GM18861 (cell line): ENCODE measurements around the gene MARCHF2.

Experiments
- ATAC-seq: cut with Tn5 transposase; IDR thresholded peaks from one replicate; pipeline ENCODE4 v1.9.1; 2021; ENCODE audit not compliant: unreplicated experiment

Gene MARCHF2

DNA sequence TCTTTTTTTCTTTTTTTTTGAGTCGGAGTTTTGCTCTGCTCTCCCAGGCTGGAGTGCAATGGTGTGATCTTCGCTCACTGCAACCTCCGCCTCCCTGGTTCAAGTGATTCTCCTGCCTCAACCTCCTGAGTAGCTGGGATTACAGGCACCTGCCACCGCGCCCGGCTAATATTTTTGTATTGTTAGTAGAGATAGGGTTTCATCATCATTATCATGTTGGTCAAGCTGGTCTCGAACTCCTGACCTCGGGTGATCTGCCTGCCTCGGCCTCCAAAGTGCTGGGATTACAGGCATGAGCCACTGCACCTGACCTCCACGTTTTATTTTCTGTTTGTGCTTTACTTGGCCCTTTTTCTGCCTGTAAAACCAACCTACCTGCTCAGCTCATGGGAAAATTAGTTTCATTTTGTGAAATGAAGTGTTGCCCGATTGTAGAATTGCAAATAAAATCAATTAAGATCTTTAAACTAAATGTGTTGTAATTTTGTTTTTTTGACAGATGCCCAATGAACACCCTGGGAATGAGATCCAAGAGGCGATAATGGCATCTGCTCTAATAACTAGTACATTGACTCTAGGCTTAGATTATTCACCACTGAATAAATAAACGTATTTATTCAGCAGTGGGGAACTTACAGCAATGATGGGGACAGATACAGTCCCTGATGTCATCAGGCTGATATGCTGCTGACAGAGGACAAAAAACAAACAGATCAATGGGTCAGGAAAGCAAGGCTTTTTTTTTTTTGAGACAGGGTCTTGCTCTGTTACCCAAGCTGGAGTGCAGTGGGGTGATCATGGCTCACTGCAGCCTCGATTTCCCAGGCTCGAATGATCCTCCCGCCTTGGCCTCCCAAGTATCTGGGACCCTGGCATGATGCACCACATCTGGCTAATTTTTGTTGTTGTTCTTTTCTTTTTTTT is 25.2 kb upstream of the MARCHF2 start:
- ATAC-seq, result no peak

DNA sequence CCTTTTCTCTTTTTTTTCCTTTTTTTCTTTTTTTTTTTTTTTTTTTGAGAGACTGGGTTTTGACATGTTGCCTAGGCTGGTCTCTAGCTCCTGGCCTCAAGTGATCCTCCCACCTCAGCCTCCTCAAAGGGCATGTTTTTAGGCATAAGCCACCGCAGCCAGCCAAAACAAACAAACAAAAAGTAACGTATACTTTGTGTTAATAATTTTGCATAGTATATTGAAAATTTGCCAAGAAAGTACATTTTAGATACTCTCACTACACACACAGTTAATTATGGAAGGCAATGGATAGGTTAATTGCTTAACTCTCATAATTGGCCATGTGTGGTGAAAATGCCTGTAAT is 24.5 kb upstream of the MARCHF2 start:
- no peak for ATAC-seq

DNA sequence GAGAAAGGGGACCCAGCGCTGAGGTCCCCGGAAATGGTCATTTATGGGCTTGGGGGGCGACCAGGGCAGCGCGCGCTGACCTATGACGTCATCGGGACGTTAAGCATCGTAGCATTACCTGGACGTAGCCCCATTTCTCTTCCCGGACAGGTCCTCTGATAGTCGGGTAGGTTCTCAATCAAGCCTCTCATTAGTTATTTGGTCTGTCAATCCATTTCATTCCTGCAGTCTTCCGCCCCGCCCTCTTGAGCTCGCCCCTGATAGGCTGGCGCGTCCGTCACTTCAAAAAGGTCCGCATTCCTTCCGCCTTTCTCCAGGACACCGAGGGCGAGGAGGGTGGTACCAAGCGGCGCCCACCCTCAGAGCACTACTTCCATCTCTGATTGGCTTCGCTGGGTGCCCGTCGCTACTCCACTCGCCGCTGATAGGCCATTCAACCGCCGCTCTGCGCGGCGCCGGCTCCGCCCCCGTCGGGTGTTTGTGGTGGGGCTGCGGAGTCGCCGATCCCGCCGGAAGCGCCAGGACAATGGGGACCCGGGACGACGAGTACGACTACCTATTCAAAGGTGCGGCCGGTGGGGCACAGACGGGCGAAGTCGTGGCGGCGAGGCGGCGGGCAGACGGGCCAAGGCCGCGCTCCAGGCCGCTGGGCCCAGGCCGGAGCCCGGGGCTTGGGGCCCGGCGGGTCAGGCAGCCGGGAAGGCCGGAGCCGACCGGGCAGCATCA is 23.1 kb upstream of the MARCHF2 start, which contains the start of gene RAB11B:
RAB11B (plus strand) TSS at position 470 of the 726 bp plus-strand sequence; CDS start at position 527, 57 bp downstream.
- peak; percentile 84 for ATAC-seq

DNA sequence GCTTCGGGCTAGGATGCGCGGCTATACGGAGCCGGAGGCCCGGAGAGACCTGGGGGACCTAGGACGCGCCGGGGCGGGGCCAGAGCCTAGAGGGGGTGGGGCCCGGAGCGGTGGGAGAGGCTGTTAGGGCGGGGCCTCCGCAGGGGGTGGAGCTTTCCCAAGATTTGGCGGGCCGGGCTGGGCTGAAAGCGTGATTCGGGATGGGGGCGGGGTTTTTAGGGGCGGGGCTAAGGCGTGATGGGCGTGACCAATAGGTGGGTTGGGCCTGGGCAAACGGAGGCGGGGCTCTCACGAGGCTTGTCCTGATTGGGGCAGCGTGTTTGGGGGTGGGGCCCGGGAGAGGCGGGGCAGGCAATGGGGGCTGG is 22.5 kb upstream of the MARCHF2 start:
- ATAC-seq, result peak; percentile 18

DNA sequence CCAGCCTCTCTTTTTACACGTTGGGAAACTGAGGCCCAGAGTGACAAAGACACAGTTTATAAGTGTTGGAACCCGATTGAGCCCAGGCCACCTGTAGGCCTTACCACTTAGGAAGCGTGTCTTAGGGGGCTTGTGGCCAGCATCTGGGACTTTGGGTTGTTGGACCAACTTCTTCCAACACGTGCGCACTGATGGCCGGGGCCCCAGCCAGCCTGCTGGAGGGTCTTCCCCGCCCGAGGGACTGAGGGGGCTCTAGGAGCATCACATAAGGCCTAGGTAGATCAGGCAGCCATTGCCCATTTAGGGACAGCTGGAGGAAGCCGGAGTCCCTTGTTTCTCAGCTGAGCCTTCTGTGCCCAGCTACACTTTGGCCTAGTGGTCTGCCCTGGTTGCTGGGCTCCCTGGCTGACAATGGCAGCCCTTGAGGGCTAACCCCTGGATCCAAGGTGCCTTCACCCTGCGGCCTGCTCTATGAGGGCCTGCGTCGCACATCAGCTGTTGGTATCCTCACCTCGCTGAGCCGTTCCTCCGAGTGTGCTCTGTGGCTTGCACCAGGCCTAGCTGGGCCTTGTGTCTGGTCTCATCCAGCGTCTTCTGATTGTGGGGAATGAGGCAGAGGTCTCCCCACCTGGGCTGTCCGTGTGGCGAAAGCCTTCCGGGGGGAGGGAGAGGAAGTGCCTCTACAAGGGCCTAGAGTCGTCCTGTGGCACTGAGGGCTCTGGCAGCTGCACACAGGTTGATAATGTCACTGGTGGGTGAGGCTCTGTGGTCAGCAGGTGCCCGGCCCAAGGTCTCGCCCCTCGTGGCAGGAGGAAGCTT is 21.7 kb upstream of the MARCHF2 start:
- no peak for ATAC-seq

DNA sequence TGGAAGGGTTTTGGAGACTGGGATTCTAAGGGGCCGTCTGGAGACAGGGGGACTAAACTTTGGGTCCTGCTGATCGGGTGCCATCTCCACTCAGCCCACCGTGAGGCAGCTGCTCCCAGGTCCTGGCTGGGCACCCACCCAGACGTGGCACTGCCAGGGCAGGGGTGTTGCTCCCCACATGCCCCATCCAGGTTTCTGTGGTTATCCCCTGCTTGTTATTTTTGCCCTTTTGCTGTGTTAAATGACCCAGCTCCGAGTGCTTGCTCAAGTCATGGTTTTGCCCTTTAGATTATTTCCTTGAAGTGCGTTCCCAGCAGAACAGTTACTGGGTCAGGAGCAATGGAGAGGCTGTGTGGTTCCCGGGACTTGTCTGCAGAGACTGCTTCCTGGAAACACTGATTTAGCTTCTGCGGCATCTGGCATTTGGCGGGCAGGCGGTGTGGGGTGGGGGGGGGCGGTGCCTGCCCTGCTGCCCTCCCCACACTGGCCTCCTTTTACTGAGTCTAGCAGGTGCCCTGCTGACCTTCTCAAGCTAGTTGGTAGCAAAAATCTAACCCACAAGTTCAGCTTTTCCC is 21.0 kb upstream of the MARCHF2 start:
- no peak for ATAC-seq

DNA sequence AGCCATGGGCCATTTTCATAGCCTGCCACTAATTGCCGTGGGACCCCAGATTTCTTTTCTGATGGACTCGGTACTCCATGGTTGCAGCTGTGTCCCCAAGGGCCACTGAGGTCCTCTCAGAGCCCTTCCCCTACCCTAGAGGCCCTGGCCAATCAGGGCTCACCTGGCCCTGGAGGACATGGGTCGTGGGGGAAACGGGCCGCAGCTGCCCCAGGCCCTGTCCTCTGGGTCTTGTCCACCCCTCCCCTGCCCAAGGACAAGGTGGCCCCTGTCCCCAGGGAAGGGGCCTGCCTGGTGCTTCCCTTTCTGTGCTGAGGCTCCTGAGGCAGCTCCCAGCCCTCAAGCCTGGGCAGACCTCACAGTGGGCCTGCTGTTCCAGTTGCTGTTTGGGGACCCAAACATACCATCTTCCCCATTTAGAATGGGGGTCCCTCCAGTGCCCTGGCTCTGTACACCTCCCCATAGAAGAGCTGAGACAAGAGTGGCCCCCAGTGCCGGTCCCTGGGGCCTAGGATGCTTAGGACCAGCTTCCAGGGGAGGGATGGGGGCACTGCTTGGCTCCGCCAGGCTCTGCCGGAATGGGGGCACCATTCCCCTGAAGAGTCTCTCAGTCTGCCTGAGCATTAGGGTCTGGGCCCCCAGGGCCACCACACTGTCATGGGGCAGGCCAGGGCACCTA is 19.8 kb upstream of the MARCHF2 start:
- no peak for ATAC-seq

DNA sequence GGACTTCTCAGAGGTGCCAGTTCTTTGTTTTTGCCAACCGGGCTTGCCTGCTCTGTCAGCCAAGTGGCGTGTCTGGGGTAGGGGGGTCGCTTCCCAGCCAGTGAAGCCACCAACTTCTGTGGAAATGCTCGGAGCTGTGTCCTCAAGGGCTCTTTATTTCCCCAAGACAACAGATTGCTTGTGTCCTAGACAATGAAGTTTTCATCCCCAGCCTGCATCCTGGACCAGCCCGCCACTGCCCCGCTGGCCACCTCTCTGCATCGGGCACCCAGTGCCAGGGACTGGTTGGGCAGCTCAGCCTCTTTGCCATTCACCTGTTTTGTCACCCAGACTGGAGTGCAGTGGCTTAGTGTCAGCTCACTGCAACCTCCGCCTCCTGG is 19.2 kb upstream of the MARCHF2 start:
- no peak for ATAC-seq

DNA sequence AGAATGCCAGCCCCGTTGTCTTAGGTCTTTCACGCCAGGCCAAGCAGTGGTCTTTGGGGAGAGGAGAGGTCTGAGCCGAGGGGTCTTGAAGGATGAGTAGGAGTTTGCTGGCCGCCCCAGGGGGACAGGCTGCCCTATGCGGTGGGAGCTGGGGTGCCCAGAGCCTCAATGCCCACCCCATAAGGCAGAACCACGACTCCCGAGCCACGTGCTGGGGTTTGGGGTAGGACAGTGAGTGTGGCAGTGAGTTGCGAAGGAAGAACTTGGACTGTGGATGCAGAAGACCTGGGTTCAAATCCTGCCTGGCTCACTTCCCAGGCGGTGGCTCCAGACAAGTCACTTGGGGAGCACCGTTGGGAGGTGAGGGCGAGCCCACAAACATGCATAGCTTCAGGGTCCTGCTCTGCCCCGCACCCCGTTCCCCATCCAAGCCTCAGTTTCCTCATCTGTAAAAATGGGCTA is 17.5 kb upstream of the MARCHF2 start:
- ATAC-seq, result no peak

DNA sequence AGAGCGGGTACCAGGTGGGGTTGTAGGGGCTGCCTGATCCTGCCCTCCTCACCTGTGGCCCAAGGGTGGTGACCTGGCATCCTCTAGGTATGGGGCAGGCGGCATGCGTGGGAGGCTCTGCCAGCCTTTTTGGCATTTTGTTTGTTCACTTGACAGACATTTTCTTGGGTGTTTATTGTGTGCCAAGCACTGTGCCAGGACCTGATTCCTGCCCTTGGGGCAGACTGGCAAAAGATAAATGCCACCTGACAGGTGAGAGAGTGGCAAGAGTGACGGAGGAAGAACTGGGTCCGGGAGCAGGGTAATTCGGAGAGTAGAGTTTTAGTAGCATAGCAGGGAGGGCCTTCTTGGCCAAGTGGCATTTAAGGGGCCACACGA is 16.9 kb upstream of the MARCHF2 start:
- ATAC-seq, result no peak

DNA sequence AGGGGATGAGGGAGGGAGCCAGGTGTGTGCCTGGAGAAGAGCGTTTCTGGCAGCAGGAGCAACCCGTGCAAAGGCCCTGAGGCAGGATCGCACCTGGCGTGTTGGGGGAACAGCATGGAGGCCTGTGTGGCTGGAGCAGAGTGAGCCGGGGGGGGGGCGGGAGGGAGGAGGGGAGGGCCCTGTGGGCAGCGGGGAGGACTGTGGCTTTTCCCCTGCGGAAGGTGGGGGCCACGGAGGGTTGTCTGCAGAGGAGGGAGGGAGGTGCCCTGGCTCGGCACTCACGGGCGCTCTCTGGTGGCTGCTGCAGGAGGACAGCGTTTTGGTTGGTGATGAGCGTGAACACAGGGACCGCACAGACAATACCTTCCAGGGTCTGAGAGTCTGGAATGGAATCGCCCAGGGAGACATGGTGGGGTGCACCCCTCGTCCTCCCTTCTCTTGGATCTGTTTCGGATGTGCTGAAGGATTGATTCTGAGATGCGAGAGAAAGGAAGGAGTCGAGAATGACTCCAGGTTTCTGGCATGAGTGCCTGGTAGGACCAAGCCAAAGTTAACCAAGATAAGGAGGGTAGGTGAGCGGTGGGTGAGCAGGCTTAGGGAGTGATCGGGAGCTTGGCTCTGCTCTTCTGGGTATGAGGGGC is 16.4 kb upstream of the MARCHF2 start:
- ATAC-seq, result no peak

DNA sequence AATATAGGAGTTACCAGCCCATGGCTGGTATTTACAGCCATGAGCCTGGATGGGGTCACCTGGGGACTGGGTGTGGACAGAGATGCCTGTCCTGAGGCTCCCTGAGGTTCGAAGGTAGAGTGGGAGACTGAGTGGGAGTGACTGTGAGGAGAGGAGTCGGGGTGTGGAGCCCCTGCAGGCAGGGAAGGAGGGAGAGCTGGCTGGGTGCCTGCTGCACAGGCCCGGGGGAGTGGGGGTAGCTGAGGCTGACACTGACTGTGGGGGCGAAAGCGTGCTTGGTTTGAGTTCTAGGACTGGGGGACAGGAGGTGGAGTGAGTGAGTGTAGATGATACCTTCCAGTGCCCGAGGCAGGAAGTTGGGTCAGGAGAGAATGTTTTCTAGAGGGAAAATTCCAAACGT is 15.8 kb upstream of the MARCHF2 start:
- ATAC-seq, result no peak

DNA sequence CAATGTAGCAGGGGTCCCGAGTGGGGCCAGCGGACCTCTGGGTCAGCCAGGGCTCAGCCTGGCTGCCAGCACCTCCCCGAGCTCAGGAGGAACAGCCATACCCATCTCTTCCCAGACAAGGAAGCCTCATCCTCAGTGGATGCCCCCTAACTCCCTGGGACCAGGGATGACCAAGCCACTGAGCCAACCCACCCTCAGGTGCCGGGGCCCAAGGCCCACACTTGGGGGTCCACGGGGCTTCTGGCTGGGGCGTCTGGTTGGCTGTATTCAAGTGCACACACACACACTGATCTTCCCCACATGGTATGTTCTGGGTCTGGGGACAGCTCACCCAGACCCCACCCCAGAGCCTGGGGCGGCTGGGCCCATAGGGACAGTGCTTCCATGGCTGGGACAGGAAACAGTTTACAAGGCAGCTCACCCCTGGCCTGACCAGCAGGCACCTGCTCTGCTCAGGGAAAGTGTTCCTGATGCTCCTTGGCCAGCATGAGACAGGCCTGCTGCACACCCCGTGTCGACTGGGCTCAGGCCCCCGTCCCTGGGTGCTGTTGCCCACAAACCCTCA is 15.3 kb upstream of the MARCHF2 start:
- ATAC-seq, result no peak

DNA sequence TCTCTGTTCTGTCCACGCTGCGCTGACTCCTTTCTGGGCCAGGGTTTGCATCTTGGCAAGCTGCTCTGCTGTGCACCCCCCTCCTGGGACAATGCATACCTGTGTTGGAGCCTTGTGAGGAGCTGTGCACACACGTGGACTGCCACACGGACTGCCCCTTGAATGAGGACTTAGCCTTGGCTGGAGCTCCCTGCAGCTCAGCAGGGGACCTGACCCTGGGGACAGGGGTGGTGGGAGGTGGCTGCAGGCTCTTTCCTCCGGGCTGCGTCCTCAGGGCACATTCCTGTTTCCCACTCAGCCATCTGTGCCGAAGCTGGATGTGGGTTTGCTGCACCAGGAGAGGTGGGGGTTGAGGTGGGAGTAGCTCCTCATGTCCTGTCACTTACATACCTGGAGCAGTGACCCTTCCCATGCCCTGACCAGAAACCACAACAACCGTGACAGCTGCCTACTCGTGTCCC is 14.8 kb upstream of the MARCHF2 start:
- no peak for ATAC-seq

DNA sequence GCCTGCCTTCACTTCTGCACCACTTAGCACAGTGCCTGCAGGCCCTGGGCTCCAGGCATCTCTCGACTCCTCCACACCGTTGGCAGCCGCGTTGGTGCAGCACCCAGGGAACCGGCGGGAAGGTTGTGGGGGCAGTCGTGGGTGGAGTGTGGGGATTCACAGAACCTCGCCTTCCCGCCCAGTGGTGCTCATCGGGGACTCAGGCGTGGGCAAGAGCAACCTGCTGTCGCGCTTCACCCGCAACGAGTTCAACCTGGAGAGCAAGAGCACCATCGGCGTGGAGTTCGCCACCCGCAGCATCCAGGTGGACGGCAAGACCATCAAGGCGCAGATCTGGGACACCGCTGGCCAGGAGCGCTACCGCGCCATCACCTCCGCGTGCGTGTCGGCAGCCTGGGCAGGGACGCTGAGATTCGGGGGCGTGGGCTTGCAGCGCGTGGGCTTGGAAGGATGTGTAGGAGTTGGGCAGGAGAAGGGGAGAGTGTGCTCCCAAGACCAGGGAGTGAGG is 13.4 kb upstream of the MARCHF2 start:
- ATAC-seq, result no peak

DNA sequence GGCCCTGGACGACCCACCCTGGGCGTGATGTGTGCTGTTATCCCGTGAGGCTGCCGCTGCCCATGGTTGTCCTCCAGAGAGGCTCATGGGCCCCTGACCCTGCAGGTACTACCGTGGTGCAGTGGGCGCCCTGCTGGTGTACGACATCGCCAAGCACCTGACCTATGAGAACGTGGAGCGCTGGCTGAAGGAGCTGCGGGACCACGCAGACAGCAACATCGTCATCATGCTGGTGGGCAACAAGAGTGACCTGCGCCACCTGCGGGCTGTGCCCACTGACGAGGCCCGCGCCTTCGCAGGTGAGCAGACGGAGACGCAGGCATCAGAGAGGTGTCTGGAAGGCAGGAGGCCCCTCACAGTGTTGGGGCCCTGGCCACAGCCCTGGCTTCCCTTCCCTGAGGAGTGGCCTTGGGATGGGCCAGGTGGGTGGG is 11.1 kb upstream of the MARCHF2 start:
- ATAC-seq, result no peak

DNA sequence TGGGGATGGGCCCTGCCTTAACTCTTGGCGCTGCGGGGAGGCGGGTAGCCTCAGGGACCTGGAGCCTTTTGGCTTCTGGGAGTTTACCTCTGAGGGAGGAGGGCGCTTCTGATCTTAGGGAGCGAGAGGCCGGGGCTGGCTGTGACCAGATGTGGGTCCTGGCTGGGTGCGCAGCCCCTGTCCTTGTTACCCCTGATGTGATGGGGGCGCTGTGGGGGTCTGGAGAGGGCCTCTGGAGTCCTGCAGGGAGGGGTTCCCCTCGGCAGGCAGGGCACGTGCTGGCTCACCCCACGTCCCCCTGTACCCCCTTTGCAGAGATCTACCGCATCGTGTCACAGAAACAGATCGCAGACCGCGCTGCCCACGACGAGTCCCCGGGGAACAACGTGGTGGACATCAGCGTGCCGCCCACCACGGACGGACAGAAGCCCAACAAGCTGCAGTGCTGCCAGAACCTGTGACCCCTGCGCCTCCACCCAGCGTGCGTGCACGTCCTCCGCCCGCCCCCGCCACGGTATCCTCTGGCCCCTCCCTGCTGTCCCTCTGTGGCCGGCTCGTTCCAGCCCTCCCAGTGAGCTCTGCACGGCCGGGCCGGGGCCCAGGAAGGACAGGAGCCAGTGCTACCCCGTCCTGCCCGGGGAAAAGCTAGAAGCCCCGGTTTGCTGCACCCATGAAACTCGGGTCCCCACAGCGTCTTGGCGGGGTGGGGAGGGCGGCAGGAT is 9.8 kb upstream of the MARCHF2 start:
- ATAC-seq, result no peak

DNA sequence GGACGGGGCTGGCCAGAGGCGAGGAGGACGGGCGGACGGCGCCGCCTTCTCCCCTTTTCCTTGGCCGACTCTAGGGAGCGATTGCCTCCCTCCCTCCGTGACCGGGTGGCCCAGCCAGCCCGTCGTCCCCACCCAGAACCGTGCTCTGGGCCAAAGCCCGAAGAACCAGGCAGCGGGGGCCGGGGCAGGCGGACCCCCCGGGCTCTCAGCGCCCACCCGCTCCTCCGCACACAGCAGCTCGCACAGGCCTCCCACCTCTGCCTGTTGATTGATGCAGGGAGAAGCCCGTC is 9.3 kb upstream of the MARCHF2 start:
- ATAC-seq, result no peak
